ENCODE data around the gene PTGES3. TPM values are rescaled to one million over a fixed set of nuclear protein-coding genes. Genes with fewer than 3 reads are reported as not detected.
A peak's percentile ranks its signal among the peaks of the same experiment; 100 is the strongest.

PTGES3 gene
- total and polyA plus RNA-seq, 10 of the 15 experiments (the other 5 are each of a cell fraction or from before 2014, with no cell fraction given): 117 to 520 (median 175) TPM

DNA sequence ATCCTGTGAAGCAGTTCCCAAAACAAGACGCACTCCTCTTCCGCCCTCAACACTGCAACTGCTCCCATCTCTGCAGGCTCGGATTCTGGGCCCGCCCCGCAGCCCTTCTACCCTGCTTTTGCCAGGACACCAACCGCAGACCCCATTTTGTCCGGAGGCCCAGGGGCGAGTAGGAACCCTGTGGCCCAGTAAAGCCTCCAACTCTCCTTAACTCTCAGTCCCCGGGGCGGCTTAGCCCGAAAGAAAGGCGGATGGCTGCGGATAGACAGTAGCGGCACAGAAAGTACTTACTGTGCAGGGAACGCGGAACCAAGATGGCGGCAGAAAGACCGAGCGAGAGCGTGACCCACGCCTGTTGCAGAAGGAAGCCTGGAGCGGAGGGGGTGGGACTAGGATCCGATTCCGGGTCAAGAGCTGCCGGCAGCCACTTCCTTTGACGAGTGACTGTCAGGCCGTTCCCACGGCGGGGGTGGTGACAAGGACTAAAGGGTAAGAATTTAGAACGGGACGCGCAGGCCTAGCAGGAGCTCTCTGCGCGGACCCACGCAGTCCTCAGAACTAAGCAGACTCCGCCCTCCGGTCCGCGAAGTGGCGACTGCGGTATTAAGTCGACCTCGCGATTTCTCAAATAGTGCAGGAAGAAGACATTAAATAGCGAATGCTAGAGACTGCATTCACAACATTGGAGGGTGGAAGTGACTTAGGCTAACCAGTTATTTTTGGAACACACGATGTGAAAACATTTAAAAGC, 37.1 kb upstream of the PTGES3 start, which contains the start of gene NACA (continued):
- TF ChIP-seq ESRRA (IDR thresholded peaks at IDR 0.05; ENCODE audit: low read length): no peak
- TF ChIP-seq, protein P1, sequence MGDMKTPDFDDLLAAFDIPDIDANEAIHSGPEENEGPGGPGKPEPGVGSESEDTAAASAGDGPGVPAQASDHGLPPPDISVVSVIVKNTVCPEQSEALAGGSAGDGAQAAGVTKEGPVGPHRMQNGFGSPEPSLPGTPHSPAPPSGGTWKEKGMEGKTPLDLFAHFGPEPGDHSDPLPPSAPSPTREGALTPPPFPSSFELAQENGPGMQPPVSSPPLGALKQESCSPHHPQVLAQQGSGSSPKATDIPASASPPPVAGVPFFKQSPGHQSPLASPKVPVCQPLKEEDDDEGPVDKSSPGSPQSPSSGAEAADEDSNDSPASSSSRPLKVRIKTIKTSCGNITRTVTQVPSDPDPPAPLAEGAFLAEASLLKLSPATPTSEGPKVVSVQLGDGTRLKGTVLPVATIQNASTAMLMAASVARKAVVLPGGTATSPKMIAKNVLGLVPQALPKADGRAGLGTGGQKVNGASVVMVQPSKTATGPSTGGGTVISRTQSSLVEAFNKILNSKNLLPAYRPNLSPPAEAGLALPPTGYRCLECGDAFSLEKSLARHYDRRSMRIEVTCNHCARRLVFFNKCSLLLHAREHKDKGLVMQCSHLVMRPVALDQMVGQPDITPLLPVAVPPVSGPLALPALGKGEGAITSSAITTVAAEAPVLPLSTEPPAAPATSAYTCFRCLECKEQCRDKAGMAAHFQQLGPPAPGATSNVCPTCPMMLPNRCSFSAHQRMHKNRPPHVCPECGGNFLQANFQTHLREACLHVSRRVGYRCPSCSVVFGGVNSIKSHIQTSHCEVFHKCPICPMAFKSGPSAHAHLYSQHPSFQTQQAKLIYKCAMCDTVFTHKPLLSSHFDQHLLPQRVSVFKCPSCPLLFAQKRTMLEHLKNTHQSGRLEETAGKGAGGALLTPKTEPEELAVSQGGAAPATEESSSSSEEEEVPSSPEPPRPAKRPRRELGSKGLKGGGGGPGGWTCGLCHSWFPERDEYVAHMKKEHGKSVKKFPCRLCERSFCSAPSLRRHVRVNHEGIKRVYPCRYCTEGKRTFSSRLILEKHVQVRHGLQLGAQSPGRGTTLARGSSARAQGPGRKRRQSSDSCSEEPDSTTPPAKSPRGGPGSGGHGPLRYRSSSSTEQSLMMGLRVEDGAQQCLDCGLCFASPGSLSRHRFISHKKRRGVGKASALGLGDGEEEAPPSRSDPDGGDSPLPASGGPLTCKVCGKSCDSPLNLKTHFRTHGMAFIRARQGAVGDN (IDR thresholded peaks at IDR 0.05): peak; percentile 91
- TF ChIP-seq RUNX3 (IDR thresholded peaks at IDR 0.05; ENCODE audit: low read length): peak; percentile 79
- peak; percentile 48; the same call in 1 of the 2 replicates for TF ChIP-seq RFX5 (IDR thresholded peaks at IDR 0.05; ENCODE audit: low read depth, low read length)
- TF ChIP-seq PAX8 (IDR thresholded peaks at IDR 0.05): peak; percentile 97
- TF ChIP-seq TBL1XR1 (IDR thresholded peaks at IDR 0.05; ENCODE audit: low read depth, low read length): peak; percentile 71
- no peak for TF ChIP-seq HDAC6 (IDR thresholded peaks at IDR 0.05; ENCODE audit: unreplicated experiment)
- TF ChIP-seq DPF2 (IDR thresholded peaks at IDR 0.05): peak; percentile 62; the same call in 1 of the 2 replicates
- TF ChIP-seq TARDBP (IDR thresholded peaks at IDR 0.05; ENCODE audit: borderline replicate concordance): no peak
- TF ChIP-seq POLR2A (IDR thresholded peaks at IDR 0.05; ENCODE audit: low read depth, low read length): peak; percentile 100
- TF ChIP-seq CHD1 (IDR thresholded peaks at IDR 0.05; ENCODE audit: low read depth, low read length): no peak
- TF ChIP-seq SUPT20H (IDR thresholded peaks at IDR 0.05; ENCODE audit: borderline replicate concordance, control insufficient read depth, low read depth, low read length): no peak
- peak; percentile 66 for TF ChIP-seq ZNF207 (IDR thresholded peaks at IDR 0.05; ENCODE audit: borderline replicate concordance)
- TF ChIP-seq LARP7 (IDR thresholded peaks at IDR 0.05): peak; percentile 90
- TF ChIP-seq, protein P2, sequence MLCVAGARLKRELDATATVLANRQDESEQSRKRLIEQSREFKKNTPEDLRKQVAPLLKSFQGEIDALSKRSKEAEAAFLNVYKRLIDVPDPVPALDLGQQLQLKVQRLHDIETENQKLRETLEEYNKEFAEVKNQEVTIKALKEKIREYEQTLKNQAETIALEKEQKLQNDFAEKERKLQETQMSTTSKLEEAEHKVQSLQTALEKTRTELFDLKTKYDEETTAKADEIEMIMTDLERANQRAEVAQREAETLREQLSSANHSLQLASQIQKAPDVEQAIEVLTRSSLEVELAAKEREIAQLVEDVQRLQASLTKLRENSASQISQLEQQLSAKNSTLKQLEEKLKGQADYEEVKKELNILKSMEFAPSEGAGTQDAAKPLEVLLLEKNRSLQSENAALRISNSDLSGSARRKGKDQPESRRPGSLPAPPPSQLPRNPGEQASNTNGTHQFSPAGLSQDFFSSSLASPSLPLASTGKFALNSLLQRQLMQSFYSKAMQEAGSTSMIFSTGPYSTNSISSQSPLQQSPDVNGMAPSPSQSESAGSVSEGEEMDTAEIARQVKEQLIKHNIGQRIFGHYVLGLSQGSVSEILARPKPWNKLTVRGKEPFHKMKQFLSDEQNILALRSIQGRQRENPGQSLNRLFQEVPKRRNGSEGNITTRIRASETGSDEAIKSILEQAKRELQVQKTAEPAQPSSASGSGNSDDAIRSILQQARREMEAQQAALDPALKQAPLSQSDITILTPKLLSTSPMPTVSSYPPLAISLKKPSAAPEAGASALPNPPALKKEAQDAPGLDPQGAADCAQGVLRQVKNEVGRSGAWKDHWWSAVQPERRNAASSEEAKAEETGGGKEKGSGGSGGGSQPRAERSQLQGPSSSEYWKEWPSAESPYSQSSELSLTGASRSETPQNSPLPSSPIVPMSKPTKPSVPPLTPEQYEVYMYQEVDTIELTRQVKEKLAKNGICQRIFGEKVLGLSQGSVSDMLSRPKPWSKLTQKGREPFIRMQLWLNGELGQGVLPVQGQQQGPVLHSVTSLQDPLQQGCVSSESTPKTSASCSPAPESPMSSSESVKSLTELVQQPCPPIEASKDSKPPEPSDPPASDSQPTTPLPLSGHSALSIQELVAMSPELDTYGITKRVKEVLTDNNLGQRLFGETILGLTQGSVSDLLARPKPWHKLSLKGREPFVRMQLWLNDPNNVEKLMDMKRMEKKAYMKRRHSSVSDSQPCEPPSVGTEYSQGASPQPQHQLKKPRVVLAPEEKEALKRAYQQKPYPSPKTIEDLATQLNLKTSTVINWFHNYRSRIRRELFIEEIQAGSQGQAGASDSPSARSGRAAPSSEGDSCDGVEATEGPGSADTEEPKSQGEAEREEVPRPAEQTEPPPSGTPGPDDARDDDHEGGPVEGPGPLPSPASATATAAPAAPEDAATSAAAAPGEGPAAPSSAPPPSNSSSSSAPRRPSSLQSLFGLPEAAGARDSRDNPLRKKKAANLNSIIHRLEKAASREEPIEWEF (IDR thresholded peaks at IDR 0.05; ENCODE audit: insufficient replicate concordance, low read depth, low read length): no peak
- TF ChIP-seq ZNF217 (IDR thresholded peaks at IDR 0.05): no peak
- no peak; the same call in 1 of the 2 replicates for TF ChIP-seq TCF3 (IDR thresholded peaks at IDR 0.05; ENCODE audit: borderline replicate concordance, insufficient read depth, low read depth, low read length)
- TF ChIP-seq HDGF (IDR thresholded peaks at IDR 0.05): peak; percentile 81; the same call in 1 of the 2 replicates
- TF ChIP-seq CEBPB (IDR thresholded peaks at IDR 0.05; ENCODE audit: borderline replicate concordance in 1 of 2, low read depth in 2 of 2, low read length in 2 of 2): no peak
- no peak for TF ChIP-seq ZNF622 (IDR thresholded peaks at IDR 0.05)
- TF ChIP-seq CBX5 (IDR thresholded peaks at IDR 0.05; ENCODE audit: low read depth): peak; percentile 29; the same call in 1 of the 2 replicates
- peak; percentile 94 for TF ChIP-seq MTA2 (IDR thresholded peaks at IDR 0.05; ENCODE audit: low read depth)
- TF ChIP-seq CBX3 (IDR thresholded peaks at IDR 0.05; ENCODE audit: borderline replicate concordance, low read depth): no peak
